Suprapubic skin (tissue), 4 donors: ENCODE results near the gene ZMYND19.

Experiments used
- EP300 ChIP-seq: sonication (generic); formaldehyde crosslinking; IDR thresholded peaks from one replicate; pipeline ENCODE4 v1.6.1; 2017; ENCODE audit warnings: antibody characterized with exemption
- POLR2A ChIP-seq, 2 donors: fragments of 450-650 bp; IDR thresholded peaks; one replicate each; pipeline ENCODE4 v1.6.1; 2017; ENCODE audit warnings: antibody characterized with exemption in 2 of 2, mild to moderate bottlenecking in 2 of 2, moderate library complexity in 2 of 2
- POLR2AphosphoS5 ChIP-seq, 3 donors: sonication (generic); formaldehyde crosslinking; IDR thresholded peaks; one replicate each; pipeline ENCODE4 v1.6.1; 2017; ENCODE audit warnings: antibody characterized with exemption in 3 of 3
- TF ChIP-seq, protein P1 (sequence below), 2 donors: fragments of 200-600 bp in 1 of 2; fragments of 450-650 bp in 1 of 2; sonication (generic) in 1 of 2; IDR thresholded peaks; one replicate each; pipeline ENCODE4 v1.5.1; 2016 to 2019; ENCODE audit warnings: antibody characterized with exemption in 2 of 2, mild to moderate bottlenecking in 1 of 2, moderate library complexity in 1 of 2

DNA sequence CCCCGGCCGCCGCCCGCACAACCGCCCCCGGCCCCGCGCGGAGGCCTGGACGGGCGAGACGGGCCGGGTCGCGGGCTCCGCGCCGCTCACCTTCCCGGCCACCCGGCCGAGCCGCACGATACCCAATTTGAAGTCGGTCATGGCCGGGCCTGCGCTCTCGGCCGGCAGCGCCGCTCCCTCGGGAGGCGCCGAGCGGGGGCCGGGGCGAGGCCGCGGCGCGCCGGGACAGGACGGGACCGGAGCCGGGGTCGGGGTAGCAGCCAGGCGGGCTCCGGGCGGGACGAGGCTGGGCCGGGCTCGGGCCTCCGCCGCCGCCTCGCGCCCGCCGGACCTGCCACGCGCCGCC lies 216 bp downstream of the ZMYND19 start:
- TF ChIP-seq, protein P1, sequence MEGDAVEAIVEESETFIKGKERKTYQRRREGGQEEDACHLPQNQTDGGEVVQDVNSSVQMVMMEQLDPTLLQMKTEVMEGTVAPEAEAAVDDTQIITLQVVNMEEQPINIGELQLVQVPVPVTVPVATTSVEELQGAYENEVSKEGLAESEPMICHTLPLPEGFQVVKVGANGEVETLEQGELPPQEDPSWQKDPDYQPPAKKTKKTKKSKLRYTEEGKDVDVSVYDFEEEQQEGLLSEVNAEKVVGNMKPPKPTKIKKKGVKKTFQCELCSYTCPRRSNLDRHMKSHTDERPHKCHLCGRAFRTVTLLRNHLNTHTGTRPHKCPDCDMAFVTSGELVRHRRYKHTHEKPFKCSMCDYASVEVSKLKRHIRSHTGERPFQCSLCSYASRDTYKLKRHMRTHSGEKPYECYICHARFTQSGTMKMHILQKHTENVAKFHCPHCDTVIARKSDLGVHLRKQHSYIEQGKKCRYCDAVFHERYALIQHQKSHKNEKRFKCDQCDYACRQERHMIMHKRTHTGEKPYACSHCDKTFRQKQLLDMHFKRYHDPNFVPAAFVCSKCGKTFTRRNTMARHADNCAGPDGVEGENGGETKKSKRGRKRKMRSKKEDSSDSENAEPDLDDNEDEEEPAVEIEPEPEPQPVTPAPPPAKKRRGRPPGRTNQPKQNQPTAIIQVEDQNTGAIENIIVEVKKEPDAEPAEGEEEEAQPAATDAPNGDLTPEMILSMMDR (IDR thresholded peaks at IDR 0.05), result no peak
- TF ChIP-seq POLR2A (IDR thresholded peaks at IDR 0.05), result peak in 1 of 2 donors; percentile 17
- no peak for TF ChIP-seq EP300
- TF ChIP-seq POLR2AphosphoS5 (IDR thresholded peaks at IDR 0.05), result no peak
